Limb (tissue), 2 donors: ENCODE measurements around the gene HEMK1.

Source experiments
- DNase-seq, 2 donors: peaks; one replicate each; pipeline ENCODE4 v3.0.0-alpha.2; 2016; ENCODE audit errors: extremely low spot score in 2 of 2

HEMK1 gene

DNA sequence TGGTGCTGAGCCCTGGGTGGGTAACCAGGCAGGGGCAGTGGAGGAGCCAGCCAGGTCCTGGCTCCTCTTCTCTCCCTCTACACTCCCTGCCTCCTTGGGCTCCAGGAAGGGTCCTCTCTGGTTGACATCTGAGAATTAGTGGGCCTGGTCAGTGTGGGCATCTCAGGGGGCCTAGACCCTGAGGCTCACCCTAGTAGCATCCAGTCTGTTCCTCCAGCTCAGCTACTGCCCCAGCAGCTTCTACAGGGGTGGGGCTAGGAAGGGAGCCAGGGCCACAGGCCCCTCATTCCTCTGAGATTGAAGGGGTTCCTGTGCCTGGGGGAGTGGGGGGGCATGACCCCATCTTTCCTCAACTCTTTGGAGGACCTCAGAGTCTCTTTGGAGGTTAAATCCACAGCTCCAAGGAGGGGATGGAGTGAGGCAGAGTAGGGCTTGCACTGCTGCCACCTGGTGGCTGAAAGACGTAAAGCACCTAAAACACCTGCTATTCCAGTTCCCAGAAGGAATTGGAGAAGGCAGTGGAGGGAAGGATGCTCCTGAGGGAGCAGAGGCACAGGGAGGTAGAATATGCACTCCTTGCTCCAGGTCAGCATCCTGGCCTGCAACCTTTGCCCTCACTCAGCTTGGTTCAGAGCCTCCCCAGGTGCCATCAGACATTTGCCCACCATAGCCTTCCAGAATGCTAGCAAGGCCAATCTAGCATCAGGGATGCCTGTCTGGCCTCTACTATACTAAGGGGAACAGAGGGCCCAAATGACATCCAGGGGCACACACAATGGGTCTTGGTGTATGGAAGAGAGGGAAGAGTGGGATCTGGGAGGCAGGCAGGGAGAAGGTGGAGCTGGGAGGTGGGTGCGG lies 26.9 kb upstream of the HEMK1 start:
- peak; percentile 71 to 87 for DNase-seq

DNA sequence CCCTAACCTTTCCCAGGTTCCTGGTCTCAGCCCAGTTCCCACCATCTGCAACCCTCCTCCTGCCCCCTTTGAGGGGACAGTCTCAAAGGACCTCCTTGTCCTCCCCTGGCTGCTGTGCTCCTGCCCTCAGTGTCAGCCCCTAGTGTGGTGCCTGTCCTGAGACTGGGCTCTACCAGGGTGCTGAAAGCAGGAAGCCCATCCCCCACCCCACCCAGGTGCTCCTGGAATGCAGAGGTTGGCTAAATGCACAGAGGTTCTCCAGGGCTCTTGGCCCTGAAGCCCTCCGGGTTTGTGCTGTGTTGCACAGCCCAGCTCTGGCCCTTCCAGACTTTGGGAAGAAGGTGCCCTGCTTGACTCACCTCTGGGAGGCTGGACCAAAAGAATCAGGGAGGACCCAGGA lies 23.5 kb upstream of the HEMK1 start:
- no peak for DNase-seq

DNA sequence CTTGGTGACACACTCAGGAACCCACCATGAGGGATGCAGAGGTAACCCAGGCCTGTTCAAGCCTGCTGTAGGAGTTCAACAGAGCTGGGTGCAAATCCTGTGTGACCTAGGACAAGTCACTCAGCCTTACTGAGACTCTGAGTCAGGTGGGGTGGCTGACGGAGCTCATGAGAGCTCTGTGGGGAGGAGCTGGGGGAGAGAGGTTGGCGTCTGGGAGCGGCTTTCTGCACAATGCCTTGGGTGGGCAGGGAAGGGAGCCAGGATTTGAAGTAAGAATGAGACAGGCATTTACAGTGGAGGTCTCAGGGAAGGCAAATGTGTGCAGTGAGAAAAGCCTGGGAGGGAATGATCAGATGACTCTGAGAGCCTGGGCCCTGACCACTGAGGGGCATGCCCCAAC lies 20.1 kb upstream of the HEMK1 start:
- DNase-seq, result no peak

DNA sequence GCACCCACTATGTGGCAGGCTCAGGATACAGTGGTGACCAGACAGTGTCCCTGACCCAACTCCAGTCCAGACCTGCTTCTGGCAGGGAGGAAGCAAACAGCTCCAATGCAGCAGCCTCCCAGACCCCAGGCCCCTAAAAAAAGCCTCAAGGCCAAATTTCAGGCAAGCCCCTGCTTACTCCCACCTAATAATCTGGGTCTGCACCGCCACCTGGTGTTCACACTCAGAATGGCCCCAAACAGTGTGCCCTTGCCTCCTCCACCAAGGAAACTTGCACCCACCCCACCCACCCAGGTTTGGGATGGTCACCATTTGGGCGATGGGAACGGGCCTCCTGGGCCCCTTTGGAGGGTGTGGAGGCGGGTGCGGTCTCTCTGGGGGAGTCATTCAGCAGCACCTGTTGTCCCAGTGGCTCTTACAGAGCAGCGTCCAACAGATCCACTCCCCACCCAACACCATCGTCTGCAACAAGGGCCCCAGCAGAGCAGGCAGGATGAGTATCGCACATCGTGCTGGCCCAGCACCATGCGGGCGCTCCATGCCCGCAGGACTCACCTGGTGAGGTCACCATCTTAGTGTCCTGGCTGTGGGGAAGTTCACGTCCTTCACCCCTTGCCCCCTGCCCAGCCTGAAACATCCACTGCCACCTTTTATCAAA lies 19.1 kb upstream of the HEMK1 start:
- peak; percentile 49 to 85 for DNase-seq

DNA sequence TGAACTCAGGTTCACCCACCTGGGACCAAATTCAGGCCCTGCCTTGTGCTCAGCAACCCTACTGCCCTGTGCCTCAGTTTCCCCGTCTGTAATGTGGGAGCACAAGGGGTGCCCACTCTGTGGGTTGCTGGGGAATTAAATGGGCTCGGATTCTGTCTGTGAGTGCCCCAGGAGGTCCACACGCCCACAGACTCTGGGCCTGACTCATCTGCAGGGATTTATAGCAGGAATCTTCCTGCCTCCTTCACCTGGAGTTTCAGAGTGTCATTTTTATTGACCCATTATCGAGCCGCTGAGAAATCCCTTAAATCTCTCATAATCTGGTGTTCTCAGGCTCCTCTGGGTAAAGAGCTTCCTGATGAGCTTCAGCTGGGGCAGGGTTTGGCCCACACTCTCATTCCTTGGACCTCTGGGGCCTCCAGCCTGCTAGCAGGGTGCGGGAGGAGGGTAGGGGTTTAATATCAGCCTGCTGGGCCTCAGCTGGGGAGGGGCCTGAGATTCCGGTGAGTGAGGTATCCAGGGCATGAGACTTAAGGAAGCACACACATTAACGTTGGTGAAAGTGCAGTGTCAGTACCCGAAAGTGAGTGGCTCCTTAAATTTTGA lies 18.2 kb upstream of the HEMK1 start:
- no peak for DNase-seq

DNA sequence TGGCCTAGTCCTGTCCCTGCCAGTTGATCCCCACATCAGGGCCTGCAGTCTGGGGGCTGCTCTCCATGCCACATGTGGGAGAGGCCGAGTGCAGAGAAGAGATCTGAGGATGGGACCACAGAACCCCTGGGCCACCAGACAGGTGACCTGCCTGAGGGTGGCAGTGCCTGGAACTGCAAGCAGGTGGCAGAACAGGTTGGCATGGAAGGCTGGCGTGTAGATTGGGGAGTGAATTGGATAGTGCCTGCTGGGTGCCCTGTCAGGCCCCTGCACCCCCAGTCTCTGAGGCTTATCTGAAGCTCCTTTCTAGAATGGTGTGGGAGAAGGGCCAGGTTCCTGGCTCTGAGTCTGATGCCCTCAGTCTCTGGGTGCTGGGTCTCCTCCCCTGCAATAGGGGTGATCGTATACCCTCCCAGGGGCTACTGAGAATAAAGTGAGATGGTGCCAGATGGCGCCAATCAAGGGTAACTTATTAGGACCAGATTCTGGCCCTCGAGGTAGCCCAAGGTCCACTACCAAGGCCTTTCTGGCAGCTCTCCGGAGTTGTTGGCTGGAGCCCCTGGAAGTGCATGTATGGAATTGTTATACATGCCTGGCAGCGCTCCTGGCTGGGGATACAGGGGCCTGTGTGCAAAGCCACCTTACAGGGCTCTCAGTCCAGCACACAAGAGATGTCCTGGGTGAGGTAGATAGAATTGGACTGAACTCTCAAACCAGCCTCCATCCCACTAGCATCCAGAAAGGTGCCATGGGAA lies 17.5 kb upstream of the HEMK1 start:
- no peak for DNase-seq

DNA sequence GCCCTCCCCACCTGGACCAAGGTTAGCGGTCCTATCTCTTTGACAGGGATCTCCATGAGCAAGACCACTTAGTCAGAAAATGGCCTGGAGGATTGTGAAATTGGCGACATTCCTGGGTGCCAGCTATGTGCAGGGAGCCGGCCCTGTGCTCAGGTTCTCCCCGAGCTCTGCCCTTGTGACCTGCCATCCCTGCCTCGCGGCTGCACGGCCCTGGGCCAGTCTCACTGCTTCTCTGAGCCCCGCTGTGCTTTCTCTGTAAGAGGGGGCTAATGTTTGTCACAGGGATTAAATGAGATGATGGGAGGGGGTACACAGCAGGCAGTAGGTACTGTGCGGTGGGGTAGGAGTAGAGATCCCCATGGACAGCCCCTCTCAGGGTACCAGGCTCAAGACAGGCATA lies 16.7 kb upstream of the HEMK1 start:
- no peak for DNase-seq

DNA sequence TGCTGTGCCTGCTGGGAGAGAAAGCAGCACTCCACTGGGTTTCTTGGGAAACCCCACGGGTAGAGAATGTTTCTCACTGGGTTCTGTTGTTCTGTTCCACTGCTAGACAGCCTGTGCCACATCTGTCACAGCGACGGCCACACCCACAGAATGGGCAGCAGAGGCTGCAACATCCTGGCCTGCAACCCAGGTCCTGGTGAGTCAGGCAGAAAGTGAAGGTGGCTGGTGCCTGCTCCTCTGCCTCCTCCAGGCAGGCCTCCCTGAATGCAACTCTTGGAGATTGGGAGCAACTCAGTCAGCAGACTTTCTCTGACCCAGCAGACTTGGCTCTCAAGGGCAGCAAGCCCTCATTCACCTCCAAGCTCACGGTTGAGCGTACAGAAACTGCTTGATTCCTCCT lies 14.8 kb upstream of the HEMK1 start:
- DNase-seq, result no peak

DNA sequence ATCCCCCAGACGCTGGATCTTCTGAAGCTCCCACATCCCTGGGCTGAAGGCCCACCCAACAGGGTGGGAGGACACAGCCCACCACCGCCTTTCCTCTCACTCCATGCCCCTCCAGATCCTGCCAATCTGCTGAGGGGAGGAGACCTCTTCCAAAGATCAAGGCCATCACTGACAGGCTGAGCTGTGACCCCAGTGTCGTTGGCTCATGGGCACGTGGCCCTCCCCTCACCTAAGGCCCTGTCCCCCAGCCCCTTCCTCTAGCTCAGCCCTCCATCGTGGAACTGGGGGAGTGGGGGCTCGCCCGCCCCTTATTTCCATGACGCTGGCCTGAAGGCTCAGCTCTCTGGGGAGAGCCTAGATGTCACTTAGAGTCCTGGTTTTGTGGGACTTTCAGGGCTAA lies 12.2 kb upstream of the HEMK1 start:
- no peak for DNase-seq

DNA sequence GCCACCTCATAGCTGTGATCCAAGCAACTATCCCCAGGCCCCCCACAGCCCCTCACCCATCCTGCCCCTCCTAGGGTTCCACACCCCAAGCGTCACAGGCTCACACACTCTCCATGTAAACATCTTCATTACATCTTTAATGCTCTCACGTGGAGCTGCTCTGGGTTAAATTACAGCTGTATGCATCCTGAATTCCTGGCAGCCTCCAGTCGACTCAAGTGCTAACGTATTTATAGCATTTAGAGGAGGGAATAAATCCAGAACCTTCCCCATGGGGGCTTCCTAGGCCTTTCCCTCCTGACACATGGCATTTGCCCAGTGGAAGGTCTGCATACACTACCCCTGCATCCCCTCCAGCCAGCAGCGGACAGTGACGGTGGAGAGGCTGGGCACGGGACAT lies 11.4 kb upstream of the HEMK1 start:
- peak in 1 of 2 donors; percentile 51 for DNase-seq

DNA sequence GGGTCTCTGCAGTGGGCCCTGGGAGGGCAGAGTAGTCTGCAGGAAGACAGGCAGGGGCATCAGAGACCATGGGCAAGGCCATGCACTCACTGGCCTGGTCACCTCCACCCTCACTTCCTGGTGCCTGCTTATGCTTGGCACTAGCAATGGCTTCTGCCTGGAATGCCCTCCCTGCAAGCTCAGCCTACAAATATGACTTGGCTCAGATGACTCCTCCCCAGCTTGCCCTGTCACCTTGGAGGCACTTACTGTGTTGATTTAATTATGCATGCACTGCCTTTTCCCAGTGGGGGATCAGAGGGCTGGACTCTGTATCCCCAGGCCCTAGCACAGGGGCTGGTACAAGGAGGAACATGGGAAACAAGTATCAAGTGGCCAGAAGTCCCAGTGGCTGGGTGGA lies 9.6 kb upstream of the HEMK1 start:
- DNase-seq, result no peak

DNA sequence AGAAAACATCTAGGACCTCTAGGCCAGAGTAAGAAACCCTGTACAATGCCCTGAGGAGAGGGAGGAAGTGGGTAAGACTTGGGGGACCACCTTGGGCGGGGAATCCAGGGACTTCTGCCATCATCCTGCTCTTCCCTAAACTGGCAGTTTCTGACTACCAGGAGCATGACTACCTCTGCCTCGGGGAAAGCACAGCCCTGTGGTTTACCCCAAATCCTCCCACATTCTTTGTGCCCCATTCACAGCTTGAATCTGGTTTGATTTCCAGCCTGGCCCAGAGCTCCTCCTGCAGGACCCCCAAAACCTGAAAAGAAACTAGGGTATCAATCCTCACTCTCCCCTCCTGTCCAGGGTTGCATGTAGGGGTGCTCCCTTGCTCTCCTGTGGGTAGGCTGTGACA lies 6.5 kb upstream of the HEMK1 start:
- DNase-seq, result no peak

DNA sequence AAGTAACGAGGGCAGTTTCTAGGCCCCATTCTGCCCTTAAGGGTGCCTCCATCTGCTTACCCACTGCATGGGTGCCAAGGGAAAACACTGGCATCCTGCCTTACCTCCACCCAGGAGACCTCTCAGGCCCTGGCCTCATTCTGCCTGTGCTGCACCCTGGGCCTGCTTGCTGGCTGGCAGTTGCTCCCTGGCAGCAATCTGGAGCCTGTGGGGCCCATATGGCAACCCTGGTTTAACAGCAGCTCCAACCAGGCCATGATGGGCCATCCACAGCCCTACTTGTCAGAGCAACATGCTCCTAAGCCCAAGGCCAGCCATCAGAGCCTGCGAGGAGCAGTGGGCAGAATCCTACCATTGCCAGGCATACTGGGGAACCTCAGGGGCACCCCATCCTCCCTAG lies 5.5 kb upstream of the HEMK1 start:
- DNase-seq, result no peak

DNA sequence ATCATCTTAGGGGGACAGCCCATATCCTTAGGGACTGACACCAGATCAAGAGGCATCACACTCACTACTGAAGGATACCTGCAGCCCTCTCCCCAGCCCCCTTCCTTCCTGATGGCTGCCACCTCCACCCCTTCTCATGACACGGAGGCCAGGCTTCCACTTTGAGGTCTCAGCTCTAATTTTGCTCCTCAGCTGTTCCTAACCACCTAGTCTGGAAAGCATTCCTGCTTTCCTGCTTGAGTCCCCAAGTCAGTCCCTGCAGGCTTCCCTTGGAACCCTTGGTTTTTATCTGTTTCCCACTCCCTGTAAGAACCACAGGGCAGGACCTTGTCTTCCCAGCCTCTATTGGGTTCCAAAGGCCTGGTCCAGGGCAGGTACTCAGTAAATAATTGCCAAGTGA lies 5.0 kb upstream of the HEMK1 start:
- DNase-seq, result no peak

DNA sequence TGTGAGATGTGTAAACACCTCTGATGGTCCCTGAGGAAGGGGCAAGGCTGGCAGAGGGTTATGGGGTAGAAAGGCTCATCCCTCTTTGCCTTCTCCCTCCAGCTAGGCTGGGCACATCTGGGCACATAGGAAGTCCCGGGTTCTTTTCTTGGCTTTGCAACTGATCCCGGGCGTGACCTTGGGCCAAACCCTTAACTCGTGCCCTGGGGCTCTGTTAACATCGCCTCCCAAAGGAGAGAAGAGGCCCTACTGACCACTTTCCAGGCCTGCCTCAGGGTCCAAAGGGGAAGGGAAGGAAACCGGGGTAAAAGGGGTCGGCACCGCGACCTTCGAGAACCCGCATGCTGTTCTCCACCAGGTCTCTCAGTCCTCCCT lies 2.3 kb upstream of the HEMK1 start:
- DNase-seq, result no peak

DNA sequence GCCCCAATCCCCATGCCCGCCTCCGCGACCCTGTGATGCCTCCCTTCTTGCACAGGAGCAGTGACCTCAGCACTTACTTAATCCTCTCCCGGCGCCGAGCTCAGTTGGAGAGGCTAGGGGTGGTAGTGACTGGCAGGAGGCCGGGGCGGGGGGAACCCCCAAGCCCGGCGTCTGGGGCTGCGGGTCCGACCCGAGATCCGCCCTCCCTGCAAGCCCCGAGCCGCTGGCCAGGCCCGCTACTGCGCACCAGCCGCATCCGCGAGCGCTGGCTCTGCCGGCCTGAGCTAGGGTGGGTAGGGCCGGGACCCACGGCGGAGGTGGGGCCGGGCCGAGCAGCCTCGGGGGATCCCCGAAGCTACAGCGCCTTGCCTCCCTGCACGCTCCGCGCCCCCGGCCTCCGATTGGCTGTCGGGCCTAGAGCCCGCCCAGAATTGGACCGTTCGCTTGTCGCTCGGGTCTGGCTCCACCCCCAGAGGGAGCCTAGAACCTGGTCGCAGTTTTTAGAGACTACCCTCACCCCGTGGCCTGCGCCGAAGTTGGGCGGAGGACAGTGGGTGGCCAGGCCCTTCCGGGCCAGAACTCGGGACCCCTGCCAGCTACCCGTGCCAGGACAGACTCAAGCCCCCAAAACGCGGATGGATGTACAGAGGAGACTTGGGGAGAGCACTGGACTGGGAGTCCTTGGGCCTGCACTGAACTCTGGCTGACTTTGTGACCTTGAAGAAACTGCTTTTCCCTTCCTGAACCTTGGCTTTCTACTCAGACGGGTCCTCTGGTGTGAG lies 1.7 kb upstream of the HEMK1 start, which contains the start of gene C3orf18:
Gene C3orf18, minus strand, starts transcription at position 362 of the 782 bp plus-strand sequence. CDS start 2,048 bp downstream, outside the sequence.
- DNase-seq, result peak; percentile 88 to 91

DNA sequence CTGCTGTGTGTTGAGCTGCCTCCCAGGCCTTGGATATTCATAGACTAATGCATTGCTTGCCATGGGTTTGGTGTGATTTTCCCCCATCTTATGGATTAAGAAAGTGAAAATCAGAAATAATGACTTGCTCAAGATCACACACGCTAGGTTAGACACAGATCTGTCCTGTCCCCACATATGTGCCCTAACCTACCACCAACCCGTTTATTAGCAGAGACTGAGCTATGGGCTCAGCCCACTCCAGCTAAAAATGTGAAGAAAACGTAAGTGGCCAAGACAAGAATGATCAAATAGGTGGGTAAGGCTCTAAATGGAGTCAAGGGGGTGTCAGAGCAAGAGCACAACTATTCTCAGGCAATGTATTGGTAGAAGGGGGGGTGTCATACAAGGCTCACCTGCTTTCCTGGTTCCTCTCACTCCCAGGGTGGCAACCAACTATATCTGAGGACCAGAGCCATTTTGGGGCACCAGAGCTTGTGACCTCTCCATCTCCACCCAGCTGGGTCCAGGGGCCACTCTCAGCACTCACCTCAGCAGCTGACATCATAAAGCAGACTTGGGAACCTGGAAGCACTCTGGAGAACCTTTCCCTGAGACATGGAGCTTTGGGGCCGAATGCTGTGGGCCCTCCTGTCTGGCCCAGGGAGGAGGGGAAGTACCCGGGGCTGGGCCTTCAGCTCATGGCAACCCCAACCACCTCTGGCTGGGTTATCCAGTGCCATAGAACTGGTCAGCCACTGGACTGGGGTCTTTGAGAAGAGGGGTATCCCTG lies 1.4 kb downstream of the HEMK1 start:
- no peak for DNase-seq

DNA sequence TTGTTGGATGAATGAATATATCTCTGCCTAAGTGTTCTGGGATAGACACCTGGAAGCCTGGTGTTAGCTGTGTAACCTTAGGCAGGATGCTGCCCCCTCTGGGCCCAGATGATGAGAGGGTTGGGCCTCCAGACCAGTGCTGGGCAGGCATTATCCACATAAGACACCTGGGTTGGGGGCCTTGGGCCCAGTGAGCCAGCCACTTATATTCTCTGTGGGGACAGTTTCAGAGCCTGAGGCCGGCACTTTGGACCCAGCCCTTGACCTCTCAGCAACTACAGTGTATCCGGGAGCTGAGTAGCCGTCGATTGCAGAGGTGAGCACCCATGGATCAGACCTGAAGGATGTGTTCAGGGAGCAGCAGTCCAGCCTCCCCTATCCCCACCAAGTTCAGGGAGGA lies 2.2 kb downstream of the HEMK1 start:
- no peak for DNase-seq

DNA sequence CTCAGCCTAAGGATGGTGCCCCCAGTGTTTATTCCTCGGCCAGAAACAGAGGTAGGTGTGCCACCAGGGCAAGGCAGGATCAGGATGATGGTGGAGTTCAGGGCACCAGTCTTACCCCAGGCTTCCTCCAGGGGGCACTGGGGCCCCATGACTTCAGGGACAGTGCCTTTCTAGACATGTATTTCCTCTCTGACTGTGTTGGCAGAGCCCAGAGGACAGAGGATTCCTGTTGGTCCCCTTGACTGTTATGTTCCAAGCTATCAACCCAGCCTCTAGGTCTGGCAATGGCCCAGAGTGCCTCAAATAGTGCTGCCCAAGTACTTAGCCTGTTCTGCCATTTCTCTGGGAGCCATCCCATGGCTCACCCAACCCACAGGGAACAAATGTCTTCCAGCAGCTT lies 2.8 kb downstream of the HEMK1 start:
- peak; percentile 66 to 80 for DNase-seq

DNA sequence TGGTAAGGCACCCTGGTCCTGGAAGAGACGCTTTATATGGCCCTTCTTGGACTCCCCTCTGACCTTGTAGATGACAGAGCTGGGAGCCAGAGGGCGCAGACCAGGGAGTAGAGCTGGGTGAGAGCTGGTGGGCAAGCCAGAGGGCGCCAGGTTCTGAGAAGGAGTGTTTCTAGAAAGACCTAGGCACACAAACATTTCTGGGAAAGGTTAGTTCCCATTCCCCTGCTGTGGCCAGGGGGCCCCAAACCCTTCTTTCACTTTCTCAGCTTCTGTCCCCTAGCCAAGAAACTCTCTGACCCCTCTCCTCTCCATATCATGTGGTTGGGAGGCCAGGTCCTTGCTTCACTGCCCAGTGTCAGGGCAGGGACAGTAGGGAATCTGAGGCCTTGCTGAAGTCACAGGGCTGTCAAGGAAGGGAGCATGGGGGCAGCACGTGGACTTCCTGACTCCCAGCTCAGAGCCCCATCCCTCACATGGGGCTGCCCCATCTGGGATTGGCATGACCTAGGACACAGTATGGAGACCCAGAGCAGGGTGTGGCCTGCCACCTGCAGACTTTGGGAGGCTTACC lies 3.6 kb downstream of the HEMK1 start:
- no peak for DNase-seq
